HG03103 (cell line): ENCODE data around the gene METTL8.
"Not testable (repeated sequence)": the region's sequence is repeated elsewhere in the genome, so short reads cannot be mapped to it uniquely, and the experiment has no call there.

Source experiments
- ATAC-seq: cut with Tn5 transposase; IDR thresholded peaks from one replicate; pipeline ENCODE4 v1.9.1; 2021; ENCODE audit warnings: low read depth; ENCODE audit not compliant: unreplicated experiment

METTL8 gene

GRCh38 chr2:171430516-171431410 lies 3.0 kb downstream of the METTL8 start:
- no peak for ATAC-seq

GRCh38 chr2:171422710-171423495 lies 10.9 kb downstream of the METTL8 start:
- ATAC-seq = not testable (repeated sequence)

- no peak for ATAC-seq
These were observed 12.8 kb downstream of the METTL8 start for GRCh38 chr2:171420728-171421563.

GRCh38 chr2:171419333-171419732 lies 14.5 kb downstream of the METTL8 start:
- no peak for ATAC-seq

- ATAC-seq = peak; percentile 73
These were observed 17.5 kb downstream of the METTL8 start for GRCh38 chr2:171416009-171416926.

GRCh38 chr2:171414645-171415044 lies 19.1 kb downstream of the METTL8 start:
- not testable (repeated sequence) for ATAC-seq

- no peak for ATAC-seq
These were observed 21.1 kb downstream of the METTL8 start for GRCh38 chr2:171412571-171413175.

GRCh38 chr2:171411791-171412483 lies 21.9 kb downstream of the METTL8 start:
- ATAC-seq = no peak

GRCh38 chr2:171411214-171411613 lies 22.6 kb downstream of the METTL8 start:
- no peak for ATAC-seq

- ATAC-seq = no peak
These were observed 23.2 kb downstream of the METTL8 start for GRCh38 chr2:171410624-171411023.

- no peak for ATAC-seq
These were observed 23.7 kb downstream of the METTL8 start for GRCh38 chr2:171410101-171410500.

GRCh38 chr2:171409436-171409971 lies 24.3 kb downstream of the METTL8 start:
- ATAC-seq = no peak

GRCh38 chr2:171407676-171408044 lies 26.1 kb downstream of the METTL8 start:
- no peak for ATAC-seq

- ATAC-seq = no peak
These were observed 26.6 kb downstream of the METTL8 start for GRCh38 chr2:171407030-171407675.

GRCh38 chr2:171406044-171406443 lies 27.7 kb downstream of the METTL8 start:
- no peak for ATAC-seq

- no peak for ATAC-seq
These were observed 28.2 kb downstream of the METTL8 start for GRCh38 chr2:171405546-171405945.

- no peak for ATAC-seq
These were observed 29.1 kb downstream of the METTL8 start for GRCh38 chr2:171404719-171405118.

- ATAC-seq = no peak
These were observed 29.5 kb downstream of the METTL8 start for GRCh38 chr2:171404261-171404660.
